WTC11 (cell line): Measurements from ENCODE around the gene TBC1D23.

ENCODE experiments used
- ATF1 ChIP-seq: sonication (generic); formaldehyde crosslinking; IDR thresholded peaks from 2 replicates; pipeline ENCODE4 v1.8.1; 2023; ENCODE audit warnings: mild to moderate bottlenecking, moderate library complexity, missing genetic modification reagents
- GTF2I ChIP-seq: fragments of 250-450 bp; sonication (Bioruptor Pico); conservative IDR thresholded peaks from 2 replicates; pipeline ENCODE4 v1.4.0; 2021; ENCODE audit warnings: mild to moderate bottlenecking
- SP1 ChIP-seq: sonication (generic); formaldehyde crosslinking; conservative IDR thresholded peaks from 2 replicates; pipeline ENCODE4 v1.8.1; 2022; ENCODE audit warnings: missing genetic modification reagents
- TF ChIP-seq, protein P1 (sequence below): fragments of 200-600 bp; IDR thresholded peaks from 2 replicates; pipeline ENCODE4 v1.8.0; 2022; ENCODE audit warnings: antibody characterized with exemption
- TF ChIP-seq, protein P2 (sequence below): sonication (generic); formaldehyde crosslinking; IDR thresholded peaks from 2 replicates; pipeline ENCODE4 v1.8.0; 2023; ENCODE audit warnings: missing genetic modification reagents, mild to moderate bottlenecking, borderline replicate concordance

DNA sequence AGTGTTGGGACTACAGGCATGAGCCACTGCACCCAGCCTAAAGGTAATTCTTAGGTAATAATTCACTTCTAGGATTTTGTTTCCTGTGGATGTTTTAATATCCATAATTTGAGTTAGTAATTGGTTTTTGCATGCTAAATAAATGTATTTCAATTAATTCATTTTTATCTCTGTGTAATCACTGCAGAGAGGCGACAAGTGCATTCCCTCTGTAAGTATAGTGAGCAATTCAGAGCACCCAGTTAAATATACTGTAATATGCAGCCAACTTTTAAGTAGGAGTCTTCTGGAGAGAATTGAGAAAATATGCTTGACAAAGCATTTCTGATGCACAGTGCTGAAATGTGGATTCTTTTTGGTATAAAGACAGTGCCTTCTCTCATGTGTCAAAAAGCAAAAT is 5.7 kb downstream of the TBC1D23 start:
- no peak for TF ChIP-seq GTF2I
- no peak for TF ChIP-seq ATF1 (CRISPR knock-in tag)
- TF ChIP-seq, protein P1, sequence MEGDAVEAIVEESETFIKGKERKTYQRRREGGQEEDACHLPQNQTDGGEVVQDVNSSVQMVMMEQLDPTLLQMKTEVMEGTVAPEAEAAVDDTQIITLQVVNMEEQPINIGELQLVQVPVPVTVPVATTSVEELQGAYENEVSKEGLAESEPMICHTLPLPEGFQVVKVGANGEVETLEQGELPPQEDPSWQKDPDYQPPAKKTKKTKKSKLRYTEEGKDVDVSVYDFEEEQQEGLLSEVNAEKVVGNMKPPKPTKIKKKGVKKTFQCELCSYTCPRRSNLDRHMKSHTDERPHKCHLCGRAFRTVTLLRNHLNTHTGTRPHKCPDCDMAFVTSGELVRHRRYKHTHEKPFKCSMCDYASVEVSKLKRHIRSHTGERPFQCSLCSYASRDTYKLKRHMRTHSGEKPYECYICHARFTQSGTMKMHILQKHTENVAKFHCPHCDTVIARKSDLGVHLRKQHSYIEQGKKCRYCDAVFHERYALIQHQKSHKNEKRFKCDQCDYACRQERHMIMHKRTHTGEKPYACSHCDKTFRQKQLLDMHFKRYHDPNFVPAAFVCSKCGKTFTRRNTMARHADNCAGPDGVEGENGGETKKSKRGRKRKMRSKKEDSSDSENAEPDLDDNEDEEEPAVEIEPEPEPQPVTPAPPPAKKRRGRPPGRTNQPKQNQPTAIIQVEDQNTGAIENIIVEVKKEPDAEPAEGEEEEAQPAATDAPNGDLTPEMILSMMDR = no peak
- no peak for TF ChIP-seq SP1 (CRISPR knock-in tag)
- TF ChIP-seq, protein P2, sequence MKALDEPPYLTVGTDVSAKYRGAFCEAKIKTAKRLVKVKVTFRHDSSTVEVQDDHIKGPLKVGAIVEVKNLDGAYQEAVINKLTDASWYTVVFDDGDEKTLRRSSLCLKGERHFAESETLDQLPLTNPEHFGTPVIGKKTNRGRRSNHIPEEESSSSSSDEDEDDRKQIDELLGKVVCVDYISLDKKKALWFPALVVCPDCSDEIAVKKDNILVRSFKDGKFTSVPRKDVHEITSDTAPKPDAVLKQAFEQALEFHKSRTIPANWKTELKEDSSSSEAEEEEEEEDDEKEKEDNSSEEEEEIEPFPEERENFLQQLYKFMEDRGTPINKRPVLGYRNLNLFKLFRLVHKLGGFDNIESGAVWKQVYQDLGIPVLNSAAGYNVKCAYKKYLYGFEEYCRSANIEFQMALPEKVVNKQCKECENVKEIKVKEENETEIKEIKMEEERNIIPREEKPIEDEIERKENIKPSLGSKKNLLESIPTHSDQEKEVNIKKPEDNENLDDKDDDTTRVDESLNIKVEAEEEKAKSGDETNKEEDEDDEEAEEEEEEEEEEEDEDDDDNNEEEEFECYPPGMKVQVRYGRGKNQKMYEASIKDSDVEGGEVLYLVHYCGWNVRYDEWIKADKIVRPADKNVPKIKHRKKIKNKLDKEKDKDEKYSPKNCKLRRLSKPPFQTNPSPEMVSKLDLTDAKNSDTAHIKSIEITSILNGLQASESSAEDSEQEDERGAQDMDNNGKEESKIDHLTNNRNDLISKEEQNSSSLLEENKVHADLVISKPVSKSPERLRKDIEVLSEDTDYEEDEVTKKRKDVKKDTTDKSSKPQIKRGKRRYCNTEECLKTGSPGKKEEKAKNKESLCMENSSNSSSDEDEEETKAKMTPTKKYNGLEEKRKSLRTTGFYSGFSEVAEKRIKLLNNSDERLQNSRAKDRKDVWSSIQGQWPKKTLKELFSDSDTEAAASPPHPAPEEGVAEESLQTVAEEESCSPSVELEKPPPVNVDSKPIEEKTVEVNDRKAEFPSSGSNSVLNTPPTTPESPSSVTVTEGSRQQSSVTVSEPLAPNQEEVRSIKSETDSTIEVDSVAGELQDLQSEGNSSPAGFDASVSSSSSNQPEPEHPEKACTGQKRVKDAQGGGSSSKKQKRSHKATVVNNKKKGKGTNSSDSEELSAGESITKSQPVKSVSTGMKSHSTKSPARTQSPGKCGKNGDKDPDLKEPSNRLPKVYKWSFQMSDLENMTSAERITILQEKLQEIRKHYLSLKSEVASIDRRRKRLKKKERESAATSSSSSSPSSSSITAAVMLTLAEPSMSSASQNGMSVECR (CRISPR knock-in tag) = no peak
